ENCODE measurements around the gene ACP6. TPM values are rescaled to one million over a fixed set of nuclear protein-coding genes. Genes with fewer than 3 reads are reported as not detected.
A peak's percentile ranks its signal among the peaks of the same experiment; 100 is the strongest.

ACP6 gene
- total RNA-seq, 1 experiment from 2014 or later = 31.5 TPM

DNA sequence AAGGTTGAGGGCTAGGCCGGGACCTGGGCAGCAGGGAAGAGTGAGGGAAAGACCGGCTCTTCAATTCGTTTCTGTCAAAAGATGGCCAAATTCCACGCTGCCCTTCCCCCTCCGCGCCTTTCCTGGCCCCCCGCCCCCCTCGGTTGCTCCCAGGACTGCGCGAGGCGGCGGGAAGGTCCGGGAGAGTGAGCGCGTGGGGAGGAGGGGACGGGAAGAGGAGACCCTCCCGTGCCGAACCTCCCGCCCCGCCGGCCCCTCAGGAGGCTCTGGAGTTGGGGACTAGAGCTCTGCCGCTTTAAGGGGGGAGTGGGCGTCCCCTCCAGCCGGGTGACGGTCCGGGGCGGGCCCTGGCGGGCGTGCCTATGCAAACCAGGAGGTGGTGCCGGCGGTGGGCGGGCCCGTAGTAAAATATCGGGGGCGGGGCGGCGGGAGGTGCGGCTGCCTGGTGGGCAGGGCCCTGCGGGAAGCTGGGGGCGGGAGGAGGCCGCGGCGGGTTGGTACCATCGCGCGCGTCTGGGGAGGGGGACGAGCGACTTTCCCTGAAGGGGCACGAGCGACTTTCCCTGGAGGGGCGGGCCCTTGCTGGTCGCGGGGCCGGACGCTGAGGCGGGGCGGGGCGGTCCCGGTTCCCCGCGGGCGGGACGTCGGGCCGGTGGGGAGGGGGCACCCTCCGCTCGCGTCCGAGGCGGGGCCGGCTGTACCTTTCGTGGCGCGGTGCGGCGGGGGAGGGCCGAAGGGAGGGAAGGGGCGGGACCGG is 70.8 kb downstream of the ACP6 start (continued):
- TF ChIP-seq, protein P1, sequence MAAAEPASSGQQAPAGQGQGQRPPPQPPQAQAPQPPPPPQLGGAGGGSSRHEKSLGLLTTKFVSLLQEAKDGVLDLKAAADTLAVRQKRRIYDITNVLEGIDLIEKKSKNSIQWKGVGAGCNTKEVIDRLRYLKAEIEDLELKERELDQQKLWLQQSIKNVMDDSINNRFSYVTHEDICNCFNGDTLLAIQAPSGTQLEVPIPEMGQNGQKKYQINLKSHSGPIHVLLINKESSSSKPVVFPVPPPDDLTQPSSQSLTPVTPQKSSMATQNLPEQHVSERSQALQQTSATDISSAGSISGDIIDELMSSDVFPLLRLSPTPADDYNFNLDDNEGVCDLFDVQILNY (CRISPR knock-in tag; IDR thresholded peaks at IDR 0.05) = peak; percentile 50; the same call in 1 of the 2 replicates
- TF ChIP-seq, protein P2, sequence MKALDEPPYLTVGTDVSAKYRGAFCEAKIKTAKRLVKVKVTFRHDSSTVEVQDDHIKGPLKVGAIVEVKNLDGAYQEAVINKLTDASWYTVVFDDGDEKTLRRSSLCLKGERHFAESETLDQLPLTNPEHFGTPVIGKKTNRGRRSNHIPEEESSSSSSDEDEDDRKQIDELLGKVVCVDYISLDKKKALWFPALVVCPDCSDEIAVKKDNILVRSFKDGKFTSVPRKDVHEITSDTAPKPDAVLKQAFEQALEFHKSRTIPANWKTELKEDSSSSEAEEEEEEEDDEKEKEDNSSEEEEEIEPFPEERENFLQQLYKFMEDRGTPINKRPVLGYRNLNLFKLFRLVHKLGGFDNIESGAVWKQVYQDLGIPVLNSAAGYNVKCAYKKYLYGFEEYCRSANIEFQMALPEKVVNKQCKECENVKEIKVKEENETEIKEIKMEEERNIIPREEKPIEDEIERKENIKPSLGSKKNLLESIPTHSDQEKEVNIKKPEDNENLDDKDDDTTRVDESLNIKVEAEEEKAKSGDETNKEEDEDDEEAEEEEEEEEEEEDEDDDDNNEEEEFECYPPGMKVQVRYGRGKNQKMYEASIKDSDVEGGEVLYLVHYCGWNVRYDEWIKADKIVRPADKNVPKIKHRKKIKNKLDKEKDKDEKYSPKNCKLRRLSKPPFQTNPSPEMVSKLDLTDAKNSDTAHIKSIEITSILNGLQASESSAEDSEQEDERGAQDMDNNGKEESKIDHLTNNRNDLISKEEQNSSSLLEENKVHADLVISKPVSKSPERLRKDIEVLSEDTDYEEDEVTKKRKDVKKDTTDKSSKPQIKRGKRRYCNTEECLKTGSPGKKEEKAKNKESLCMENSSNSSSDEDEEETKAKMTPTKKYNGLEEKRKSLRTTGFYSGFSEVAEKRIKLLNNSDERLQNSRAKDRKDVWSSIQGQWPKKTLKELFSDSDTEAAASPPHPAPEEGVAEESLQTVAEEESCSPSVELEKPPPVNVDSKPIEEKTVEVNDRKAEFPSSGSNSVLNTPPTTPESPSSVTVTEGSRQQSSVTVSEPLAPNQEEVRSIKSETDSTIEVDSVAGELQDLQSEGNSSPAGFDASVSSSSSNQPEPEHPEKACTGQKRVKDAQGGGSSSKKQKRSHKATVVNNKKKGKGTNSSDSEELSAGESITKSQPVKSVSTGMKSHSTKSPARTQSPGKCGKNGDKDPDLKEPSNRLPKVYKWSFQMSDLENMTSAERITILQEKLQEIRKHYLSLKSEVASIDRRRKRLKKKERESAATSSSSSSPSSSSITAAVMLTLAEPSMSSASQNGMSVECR (CRISPR knock-in tag; IDR thresholded peaks at IDR 0.05; ENCODE audit: borderline replicate concordance) = no peak; the same call in 1 of the 2 replicates
- TF ChIP-seq NR3C1 (CRISPR knock-in tag; conservative IDR thresholded peaks at IDR 0.05; ENCODE audit: low read depth) (no peak), TCF7 (CRISPR knock-in tag; IDR thresholded peaks at IDR 0.05; ENCODE audit: low read depth) (no peak), FOXP1 (CRISPR knock-in tag; IDR thresholded peaks at IDR 0.05; ENCODE audit: borderline replicate concordance) (no peak), NFATC4 (CRISPR knock-in tag; IDR thresholded peaks at IDR 0.05) (no peak), ZBTB21 (CRISPR knock-in tag; IDR thresholded peaks at IDR 0.05; ENCODE audit: borderline replicate concordance) (no peak), SOX15 (CRISPR knock-in tag; IDR thresholded peaks at IDR 0.05) (no peak), RELA (CRISPR knock-in tag; IDR thresholded peaks at IDR 0.05; ENCODE audit: borderline replicate concordance) (no peak), NFE2L1 (CRISPR knock-in tag; IDR thresholded peaks at IDR 0.05) (no peak; the same call in 1 of the 2 replicates), ZNF232 (CRISPR knock-in tag; IDR thresholded peaks at IDR 0.05) (0 out of 2 replicates have a peak, but pooled peaks have one; percentile 51), ETV6 (CRISPR knock-in tag; IDR thresholded peaks at IDR 0.05) (peak; percentile 34; the same call in 1 of the 2 replicates)
- TF ChIP-seq, protein P3, sequence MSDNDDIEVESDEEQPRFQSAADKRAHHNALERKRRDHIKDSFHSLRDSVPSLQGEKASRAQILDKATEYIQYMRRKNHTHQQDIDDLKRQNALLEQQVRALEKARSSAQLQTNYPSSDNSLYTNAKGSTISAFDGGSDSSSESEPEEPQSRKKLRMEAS (CRISPR knock-in tag; IDR thresholded peaks at IDR 0.05) = peak; percentile 46; the same call in 1 of the 2 replicates
- TF ChIP-seq, protein P4, sequence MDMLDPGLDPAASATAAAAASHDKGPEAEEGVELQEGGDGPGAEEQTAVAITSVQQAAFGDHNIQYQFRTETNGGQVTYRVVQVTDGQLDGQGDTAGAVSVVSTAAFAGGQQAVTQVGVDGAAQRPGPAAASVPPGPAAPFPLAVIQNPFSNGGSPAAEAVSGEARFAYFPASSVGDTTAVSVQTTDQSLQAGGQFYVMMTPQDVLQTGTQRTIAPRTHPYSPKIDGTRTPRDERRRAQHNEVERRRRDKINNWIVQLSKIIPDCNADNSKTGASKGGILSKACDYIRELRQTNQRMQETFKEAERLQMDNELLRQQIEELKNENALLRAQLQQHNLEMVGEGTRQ (CRISPR knock-in tag; IDR thresholded peaks at IDR 0.05) = no peak

DNA sequence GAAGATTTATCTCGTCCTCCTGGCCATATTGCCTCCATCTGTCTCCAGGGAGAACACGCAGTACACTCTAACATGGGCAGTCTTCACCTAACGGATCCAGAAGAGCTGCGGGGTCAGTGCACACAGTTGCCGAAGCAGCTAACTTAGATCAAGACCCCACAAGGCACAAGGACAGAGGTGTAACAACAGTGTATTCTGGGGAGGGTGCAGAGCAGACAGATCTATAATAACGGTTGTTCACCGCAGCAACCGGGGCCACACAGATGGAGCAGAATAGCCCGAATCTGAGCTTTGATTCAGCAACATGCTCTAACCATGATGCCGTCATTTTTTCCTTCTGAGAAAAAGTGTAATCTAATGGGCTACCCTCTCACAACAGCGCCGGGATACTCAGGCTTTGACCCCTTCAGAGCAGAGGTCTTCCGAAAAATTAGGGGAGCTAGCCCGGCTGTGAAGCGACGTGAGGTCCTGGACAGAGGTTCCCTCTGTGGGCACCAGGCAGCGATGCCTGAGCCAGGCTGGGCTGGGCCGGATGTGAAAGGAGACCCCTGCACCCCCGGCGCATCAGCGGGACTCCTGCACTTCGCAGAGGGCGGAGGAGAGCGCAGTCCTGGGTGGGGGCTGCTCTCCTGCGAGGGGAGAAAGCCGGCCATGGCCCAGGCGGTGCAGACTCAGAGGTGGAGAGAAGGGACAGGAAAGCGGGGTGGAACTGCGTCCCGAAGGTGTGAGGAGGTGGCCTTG is 71.5 kb downstream of the ACP6 start:
- H3K4me1 Mint-ChIP-seq = peaks cover 46% of the 10 kb centered on the region
- H3K27me3 Mint-ChIP-seq (ENCODE audit: low read depth) = peaks cover 13% of the 10 kb centered on the region
- no peaks in the 10 kb centered on the region for H3K9me3 Mint-ChIP-seq
- peak; percentile 16 for ATAC-seq
- H3K36me3 Mint-ChIP-seq = no peaks in the 10 kb centered on the region
- POLR2A ChIA-PET = interaction anchor here (0.8 to 3.6 kb wide), 11 partner anchors 12 to 183 kb away, joined by 3 to 72 read pairs (median 7); partner anchors contain the start of gene BCL9
- CTCF ChIA-PET = interaction anchor here (0.6 to 2.4 kb wide), 11 partner anchors 17 to 325 kb away, joined by 3 to 31 read pairs (median 5); partner anchors contain the start of gene BCL9
- H3K4me3 Mint-ChIP-seq = peak overlapping the region; percentile 83
- DNase-seq (ENCODE audit: low spot score) = peak; percentile 63
- peak overlapping the region; percentile 81 for H3K27ac Mint-ChIP-seq
- TF ChIP-seq MYBL2 (CRISPR knock-in tag; IDR thresholded peaks at IDR 0.05) (peak; percentile 46; the same call in 1 of the 2 replicates), ZNF423 (CRISPR knock-in tag; IDR thresholded peaks at IDR 0.05) (no peak), SMAD4 (CRISPR knock-in tag; IDR thresholded peaks at IDR 0.05) (no peak), ATF1 (CRISPR knock-in tag; IDR thresholded peaks at IDR 0.05) (no peak), FOXP1 (CRISPR knock-in tag; IDR thresholded peaks at IDR 0.05; ENCODE audit: borderline replicate concordance) (0 out of 2 replicates have a peak, but pooled peaks have one; percentile 50)
- TF ChIP-seq, protein P5, sequence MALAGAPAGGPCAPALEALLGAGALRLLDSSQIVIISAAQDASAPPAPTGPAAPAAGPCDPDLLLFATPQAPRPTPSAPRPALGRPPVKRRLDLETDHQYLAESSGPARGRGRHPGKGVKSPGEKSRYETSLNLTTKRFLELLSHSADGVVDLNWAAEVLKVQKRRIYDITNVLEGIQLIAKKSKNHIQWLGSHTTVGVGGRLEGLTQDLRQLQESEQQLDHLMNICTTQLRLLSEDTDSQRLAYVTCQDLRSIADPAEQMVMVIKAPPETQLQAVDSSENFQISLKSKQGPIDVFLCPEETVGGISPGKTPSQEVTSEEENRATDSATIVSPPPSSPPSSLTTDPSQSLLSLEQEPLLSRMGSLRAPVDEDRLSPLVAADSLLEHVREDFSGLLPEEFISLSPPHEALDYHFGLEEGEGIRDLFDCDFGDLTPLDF (CRISPR knock-in tag; IDR thresholded peaks at IDR 0.05) = 0 out of 2 replicates have a peak, but pooled peaks have one; percentile 19
- TF ChIP-seq, protein P6, sequence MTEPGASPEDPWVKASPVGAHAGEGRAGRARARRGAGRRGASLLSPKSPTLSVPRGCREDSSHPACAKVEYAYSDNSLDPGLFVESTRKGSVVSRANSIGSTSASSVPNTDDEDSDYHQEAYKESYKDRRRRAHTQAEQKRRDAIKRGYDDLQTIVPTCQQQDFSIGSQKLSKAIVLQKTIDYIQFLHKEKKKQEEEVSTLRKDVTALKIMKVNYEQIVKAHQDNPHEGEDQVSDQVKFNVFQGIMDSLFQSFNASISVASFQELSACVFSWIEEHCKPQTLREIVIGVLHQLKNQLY (CRISPR knock-in tag; IDR thresholded peaks at IDR 0.05) = no peak
- TF ChIP-seq, protein P7, sequence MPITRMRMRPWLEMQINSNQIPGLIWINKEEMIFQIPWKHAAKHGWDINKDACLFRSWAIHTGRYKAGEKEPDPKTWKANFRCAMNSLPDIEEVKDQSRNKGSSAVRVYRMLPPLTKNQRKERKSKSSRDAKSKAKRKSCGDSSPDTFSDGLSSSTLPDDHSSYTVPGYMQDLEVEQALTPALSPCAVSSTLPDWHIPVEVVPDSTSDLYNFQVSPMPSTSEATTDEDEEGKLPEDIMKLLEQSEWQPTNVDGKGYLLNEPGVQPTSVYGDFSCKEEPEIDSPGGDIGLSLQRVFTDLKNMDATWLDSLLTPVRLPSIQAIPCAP (CRISPR knock-in tag; IDR thresholded peaks at IDR 0.05) = no peak
- TF ChIP-seq, protein P8, sequence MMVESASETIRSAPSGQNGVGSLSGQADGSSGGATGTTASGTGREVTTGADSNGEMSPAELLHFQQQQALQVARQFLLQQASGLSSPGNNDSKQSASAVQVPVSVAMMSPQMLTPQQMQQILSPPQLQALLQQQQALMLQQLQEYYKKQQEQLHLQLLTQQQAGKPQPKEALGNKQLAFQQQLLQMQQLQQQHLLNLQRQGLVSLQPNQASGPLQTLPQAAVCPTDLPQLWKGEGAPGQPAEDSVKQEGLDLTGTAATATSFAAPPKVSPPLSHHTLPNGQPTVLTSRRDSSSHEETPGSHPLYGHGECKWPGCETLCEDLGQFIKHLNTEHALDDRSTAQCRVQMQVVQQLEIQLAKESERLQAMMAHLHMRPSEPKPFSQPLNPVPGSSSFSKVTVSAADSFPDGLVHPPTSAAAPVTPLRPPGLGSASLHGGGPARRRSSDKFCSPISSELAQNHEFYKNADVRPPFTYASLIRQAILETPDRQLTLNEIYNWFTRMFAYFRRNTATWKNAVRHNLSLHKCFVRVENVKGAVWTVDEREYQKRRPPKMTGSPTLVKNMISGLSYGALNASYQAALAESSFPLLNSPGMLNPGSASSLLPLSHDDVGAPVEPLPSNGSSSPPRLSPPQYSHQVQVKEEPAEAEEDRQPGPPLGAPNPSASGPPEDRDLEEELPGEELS (CRISPR knock-in tag; IDR thresholded peaks at IDR 0.05) = peak; percentile 44; the same call in 1 of the 2 replicates

All from WTC11 (cell line).